HG03095 (cell line): ENCODE measurements around the gene MIF.
"Not testable (repeated sequence)": the region's sequence is repeated elsewhere in the genome, so short reads cannot be mapped to it uniquely, and the experiment has no call there.

Source experiments
- ATAC-seq: cut with Tn5 transposase; IDR thresholded peaks from one replicate; pipeline ENCODE4 v1.9.1; 2021; ENCODE audit warnings: moderate library complexity; ENCODE audit not compliant: unreplicated experiment

The MIF gene

GRCh38 chr22:23938328-23939016 is 44.3 kb downstream of the MIF start:
- ATAC-seq: no peak

GRCh38 chr22:23939017-23939357 is 44.8 kb downstream of the MIF start:
- ATAC-seq: no peak

- ATAC-seq: not testable (repeated sequence)
Measured at GRCh38 chr22:23940166-23940565, 46.0 kb downstream of the MIF start.
